Osteocyte (in vitro differentiated cells): ENCODE measurements around the gene SULT2B1. TPM values are rescaled to one million over a fixed set of nuclear protein-coding genes. Genes with fewer than 3 reads are reported as not detected.

Experiments used
- DNase-seq: peaks from one replicate; pipeline ENCODE4 v3.0.0; 2021; ENCODE audit warnings: mixed read lengths; ENCODE audit not compliant: unreplicated experiment; ENCODE audit errors: extremely low spot score
- H3K27ac Mint-ChIP-seq: one replicate; pipeline ENCODE4 v1.8.0; 2021; ENCODE audit warnings: mild to moderate bottlenecking, mixed read lengths; ENCODE audit not compliant: unreplicated experiment
- H3K27me3 Mint-ChIP-seq: one replicate; pipeline ENCODE4 v1.8.0; 2021; ENCODE audit warnings: mixed read lengths; ENCODE audit not compliant: unreplicated experiment
- H3K36me3 Mint-ChIP-seq: one replicate; pipeline ENCODE4 v1.8.0; 2021; ENCODE audit warnings: mixed read lengths; ENCODE audit not compliant: unreplicated experiment
- H3K4me1 Mint-ChIP-seq: one replicate; pipeline ENCODE4 v1.8.0; 2021; ENCODE audit warnings: mixed read lengths; ENCODE audit not compliant: unreplicated experiment
- H3K4me3 Mint-ChIP-seq: one replicate; pipeline ENCODE4 v1.8.0; 2021; ENCODE audit warnings: mild to moderate bottlenecking, moderate library complexity, mixed read lengths; ENCODE audit not compliant: unreplicated experiment
- H3K9me3 Mint-ChIP-seq: one replicate; pipeline ENCODE4 v1.8.0; 2021; ENCODE audit warnings: mixed read lengths; ENCODE audit not compliant: unreplicated experiment
- CTCF ChIP-seq: fragments of 200-600 bp; sonication (generic); IDR thresholded peaks from 2 replicates; pipeline ENCODE4 v1.5.0; 2021; ENCODE audit warnings: antibody characterized with exemption, mild to moderate bottlenecking, moderate library complexity
- total RNA-seq: library from RNA; stranded (reverse); gene quantifications from 2 replicates; pipeline ENCODE4 v1.2.1, GENCODE V29; 2021

The SULT2B1 gene
- total RNA-seq, 1 donor from 2014 or later = not detected

DNA sequence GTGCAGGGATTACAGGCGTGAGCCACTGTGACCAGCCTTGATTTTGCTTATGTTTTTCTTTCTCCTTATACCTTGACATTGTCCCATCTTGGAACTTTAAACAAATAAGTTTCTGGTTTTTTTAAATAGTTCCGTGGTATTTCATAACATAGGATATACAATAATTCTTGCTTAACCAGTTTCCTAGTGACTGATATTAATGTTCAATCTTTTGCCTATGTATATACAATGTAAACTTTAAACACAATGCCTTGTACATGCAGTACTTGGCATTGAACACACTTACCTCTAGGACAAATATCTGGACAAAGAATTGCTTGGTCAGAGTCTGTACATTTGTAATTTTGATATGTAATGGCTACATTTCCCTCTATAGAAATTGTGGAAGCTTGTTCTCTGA, 30.2 kb downstream of the SULT2B1 start:
- Mint-ChIP-seq H3K36me3 (no peaks in the 10 kb centered on the region), H3K27ac (no peak overlapping the region), H3K27me3 (no peaks in the 10 kb centered on the region)

GRCh38 chr19:48587387-48587786, 35.4 kb downstream of the SULT2B1 start:
- DNase-seq = no peak
- Mint-ChIP-seq H3K27me3 (no peaks in the 10 kb centered on the region), H3K9me3 (no peaks in the 10 kb centered on the region), H3K27ac (no peak overlapping the region), H3K4me3 (no peak overlapping the region), H3K36me3 (no peaks in the 10 kb centered on the region), H3K4me1 (peaks cover 13% of the 10 kb centered on the region)
- no peak for TF ChIP-seq CTCF

More for the DNA sequence above, 30.2 kb downstream of the SULT2B1 start:
- TF ChIP-seq CTCF = no peak
- peaks cover 4% of the 10 kb centered on the region for H3K4me1 Mint-ChIP-seq
- H3K4me3 Mint-ChIP-seq = no peak overlapping the region
- no peak for DNase-seq
- no peaks in the 10 kb centered on the region for H3K9me3 Mint-ChIP-seq

DNA sequence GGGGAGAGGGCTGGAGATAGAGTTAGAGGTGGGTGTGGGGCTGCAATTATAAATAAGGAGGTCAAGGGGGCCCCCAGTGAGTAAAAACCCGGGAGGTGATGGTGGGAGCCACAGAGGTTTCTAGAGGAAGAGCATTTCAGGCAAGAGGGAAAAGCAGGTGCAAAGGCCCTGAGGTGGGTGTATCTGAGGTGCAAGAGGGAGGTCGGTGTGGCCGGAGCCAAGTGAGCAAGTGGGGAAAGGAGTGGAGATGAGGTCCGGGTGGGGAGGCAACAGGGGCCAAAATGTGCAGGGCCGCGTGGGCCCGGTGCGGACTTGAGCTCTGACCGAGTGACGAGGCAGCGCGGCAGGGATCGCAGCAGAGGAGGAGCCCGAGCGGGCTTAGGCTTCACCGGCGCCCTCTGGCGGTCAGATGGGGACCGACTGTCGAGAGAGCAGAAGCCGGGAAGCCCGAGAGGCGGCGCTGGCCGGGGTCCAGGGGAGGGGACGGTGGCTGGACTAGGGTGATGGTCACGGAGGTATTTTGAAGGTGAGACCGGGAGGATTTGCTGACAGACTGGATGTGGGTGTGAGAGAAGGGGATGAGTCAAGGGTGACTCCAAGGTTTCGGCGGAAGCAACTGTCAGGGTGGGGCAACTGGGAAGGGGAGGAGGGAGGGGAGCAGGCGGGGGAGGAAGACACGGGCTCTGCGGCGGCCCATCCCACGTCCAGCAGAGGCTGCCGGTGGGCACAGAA, 36.9 kb downstream of the SULT2B1 start:
- peak; percentile 97 for DNase-seq
- Mint-ChIP-seq H3K4me1 (peaks cover 13% of the 10 kb centered on the region), H3K27me3 (no peaks in the 10 kb centered on the region), H3K27ac (peak overlapping the region; percentile 27), H3K9me3 (no peaks in the 10 kb centered on the region), H3K36me3 (no peaks in the 10 kb centered on the region), H3K4me3 (peak overlapping the region; percentile 79)
- TF ChIP-seq CTCF = peak; percentile 97

DNA sequence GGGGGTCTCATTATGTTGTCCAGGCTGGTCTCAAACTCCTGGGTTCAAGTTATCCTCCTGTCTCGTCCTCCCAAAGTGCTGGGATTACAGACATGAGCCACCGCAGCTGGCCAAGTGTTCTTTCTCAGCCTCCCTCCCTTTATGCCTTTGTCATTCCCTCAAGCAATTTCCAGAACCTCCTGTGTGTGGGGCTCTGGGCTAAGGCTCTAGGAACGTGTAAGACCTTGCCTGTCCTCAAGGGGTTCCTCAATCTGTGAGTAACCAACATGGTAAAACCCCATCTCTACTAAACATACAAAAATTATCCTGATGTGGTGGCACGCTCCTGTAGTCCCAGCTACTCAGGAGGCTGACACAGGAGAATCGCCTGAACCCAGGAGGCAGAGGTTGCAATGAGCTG, 39.0 kb downstream of the SULT2B1 start:
- peaks cover 9% of the 10 kb centered on the region for H3K4me1 Mint-ChIP-seq
- no peak for DNase-seq
- H3K9me3 Mint-ChIP-seq = no peaks in the 10 kb centered on the region
- H3K27ac Mint-ChIP-seq = no peak overlapping the region
- no peak for TF ChIP-seq CTCF
- H3K27me3 Mint-ChIP-seq = no peaks in the 10 kb centered on the region
- H3K36me3 Mint-ChIP-seq = no peaks in the 10 kb centered on the region
- H3K4me3 Mint-ChIP-seq = no peak overlapping the region

GRCh38 chr19:48595171-48595570, 43.2 kb downstream of the SULT2B1 start:
- H3K9me3 Mint-ChIP-seq = no peaks in the 10 kb centered on the region
- no peak overlapping the region for H3K4me3 Mint-ChIP-seq
- no peak overlapping the region for H3K27ac Mint-ChIP-seq
- peaks cover 4% of the 10 kb centered on the region for H3K27me3 Mint-ChIP-seq
- DNase-seq = no peak
- no peak for TF ChIP-seq CTCF
- H3K4me1 Mint-ChIP-seq = peaks cover 2% of the 10 kb centered on the region
- no peaks in the 10 kb centered on the region for H3K36me3 Mint-ChIP-seq
